ENCODE results near the gene FEM1A.
"Not testable (repeated sequence)": the region's sequence is repeated elsewhere in the genome, so short reads cannot be mapped to it uniquely, and the experiment has no call there.

The FEM1A gene

DNA sequence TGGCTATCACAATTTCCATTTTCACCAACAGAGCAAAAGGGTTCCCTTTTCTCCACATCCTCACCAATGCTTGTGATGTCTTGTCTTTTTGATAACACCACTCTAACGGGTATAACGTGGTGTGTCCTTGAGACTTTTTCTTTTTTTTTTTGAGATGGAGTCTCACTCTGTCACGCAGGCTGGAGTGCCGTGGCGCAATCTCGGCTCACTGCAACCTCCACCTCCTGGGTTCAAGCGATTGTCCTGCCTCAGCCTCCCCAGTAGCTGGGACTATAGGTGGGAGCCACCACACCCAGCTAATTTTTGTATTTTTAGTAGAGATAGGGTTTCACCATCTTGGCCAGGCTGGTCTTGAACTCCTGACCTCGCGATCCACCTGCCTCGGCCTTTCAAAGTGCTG is 46.4 kb upstream of the FEM1A start:
- not testable (repeated sequence) for H3K23ac ChIP-seq (ENCODE audit: low read depth, low read length, poor library complexity); H3K27ac ChIP-seq (replicated peaks; ENCODE audit: low read length); H3K36me3 ChIP-seq (replicated peaks in 1 of 2; ENCODE audit: control insufficient read depth in 2 of 2, insufficient read depth in 2 of 2, low read length in 2 of 2); H3K14ac ChIP-seq (ENCODE audit: low read length); H4K8ac ChIP-seq (ENCODE audit: low read depth, low read length); H3K4me2 ChIP-seq (ENCODE audit: insufficient read depth, low read length, poor library complexity, severe bottlenecking); H3K9me3 ChIP-seq (replicated peaks in 1 of 2; ENCODE audit: control insufficient read depth in 2 of 2, insufficient read depth in 1 of 2, low read depth in 1 of 2, low read length in 2 of 2); H3K4ac ChIP-seq (ENCODE audit: low read length); H3K4me3 ChIP-seq (ENCODE audit: low read length in 2 of 2); H4K91ac ChIP-seq (ENCODE audit: low read depth, low read length, poor library complexity); H2BK12ac ChIP-seq (ENCODE audit: low read length); H3K9ac ChIP-seq (ENCODE audit: low read depth, low read length, poor library complexity); H3K18ac ChIP-seq (ENCODE audit: low read length); H2BK120ac ChIP-seq (ENCODE audit: low read depth, low read length); H2BK5ac ChIP-seq (ENCODE audit: low read length); H2AFZ ChIP-seq (ENCODE audit: low read length); H2BK15ac ChIP-seq (ENCODE audit: low read length); DNase-seq (ENCODE audit: low spot score); H3K79me1 ChIP-seq (ENCODE audit: low read depth, low read length); H2AK5ac ChIP-seq (ENCODE audit: low read depth, low read length)
- Histone ChIP-seq H3K27me3 (ENCODE audit: control insufficient read depth in 3 of 3, insufficient read depth in 3 of 3, low read depth in 1 of 3, low read length in 3 of 3) (peaks cover 0 to 13% (median 0%) of the 10 kb centered on the region in 3 experiments), H3K4me1 (ENCODE audit: control insufficient read depth in 2 of 2, insufficient read depth in 1 of 2, low read depth in 1 of 2, low read length in 2 of 2) (peaks cover 18 to 25% of the 10 kb centered on the region in 2 donors)
- no CpG with 5 or more reads among the region's 10 CpGs for WGBS, 2 donors (ENCODE audit: extremely low coverage in 2 of 2, insufficient read length in 2 of 2, insufficient replicate concordance in 1 of 2)

DNA sequence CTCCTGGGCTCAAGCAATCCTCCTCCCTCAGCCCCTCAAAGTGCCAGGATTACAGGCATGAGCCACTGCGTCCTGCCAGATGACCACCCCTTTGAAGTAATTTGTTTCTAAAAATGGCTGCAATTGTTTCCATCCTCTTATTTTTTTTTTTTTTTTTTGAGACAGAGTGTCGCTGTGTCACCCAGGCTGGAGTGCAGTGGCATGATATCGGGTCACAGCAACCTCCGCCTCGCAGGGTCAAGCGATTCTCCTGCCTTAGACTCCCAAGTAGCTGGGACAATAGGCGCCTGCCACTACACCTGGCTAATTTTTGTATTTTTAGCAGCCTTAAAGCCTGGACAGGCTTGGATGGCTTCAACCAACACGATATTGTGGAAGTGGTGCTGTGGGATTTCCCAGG is 45.5 kb upstream of the FEM1A start:
- Histone ChIP-seq H3K27me3 (ENCODE audit: control insufficient read depth in 3 of 3, insufficient read depth in 3 of 3, low read depth in 1 of 3, low read length in 3 of 3) (peaks cover 0 to 13% (median 0%) of the 10 kb centered on the region in 3 experiments), H3K23ac (ENCODE audit: low read depth, low read length, poor library complexity) (no peak overlapping the region), H2BK15ac (ENCODE audit: low read length) (no peak overlapping the region), H3K4me2 (ENCODE audit: insufficient read depth, low read length, poor library complexity, severe bottlenecking) (no peak overlapping the region), H2AFZ (ENCODE audit: low read length) (no peak overlapping the region), H3K27ac (replicated peaks; ENCODE audit: low read length) (no peak overlapping the region), H3K9me3 (replicated peaks in 1 of 2; ENCODE audit: control insufficient read depth in 2 of 2, insufficient read depth in 1 of 2, low read depth in 1 of 2, low read length in 2 of 2) (no peaks in the 10 kb centered on the region), H3K18ac (ENCODE audit: low read length) (no peak overlapping the region), H3K14ac (ENCODE audit: low read length) (no peak overlapping the region), H4K91ac (ENCODE audit: low read depth, low read length, poor library complexity) (no peak overlapping the region), H3K36me3 (replicated peaks in 1 of 2; ENCODE audit: control insufficient read depth in 2 of 2, insufficient read depth in 2 of 2, low read length in 2 of 2) (no peaks in the 10 kb centered on the region), H2AK5ac (ENCODE audit: low read depth, low read length) (no peak overlapping the region), H3K79me1 (ENCODE audit: low read depth, low read length) (no peaks in the 10 kb centered on the region), H2BK5ac (ENCODE audit: low read length) (no peak overlapping the region), H4K8ac (ENCODE audit: low read depth, low read length) (no peak overlapping the region), H2BK12ac (ENCODE audit: low read length) (no peak overlapping the region), H2BK120ac (ENCODE audit: low read depth, low read length) (no peak overlapping the region), H3K9ac (ENCODE audit: low read depth, low read length, poor library complexity) (no peak overlapping the region), H3K4me3 (ENCODE audit: low read length in 2 of 2) (no peak overlapping the region), H3K4ac (ENCODE audit: low read length) (no peak overlapping the region), H3K4me1 (ENCODE audit: control insufficient read depth in 2 of 2, insufficient read depth in 1 of 2, low read depth in 1 of 2, low read length in 2 of 2) (peaks cover 18 to 26% of the 10 kb centered on the region in 2 donors)
- no peak for DNase-seq (ENCODE audit: low spot score)
- no CpG with 5 or more reads among the region's 8 CpGs for WGBS, 2 donors (ENCODE audit: extremely low coverage in 2 of 2, insufficient read length in 2 of 2, insufficient replicate concordance in 1 of 2)

DNA sequence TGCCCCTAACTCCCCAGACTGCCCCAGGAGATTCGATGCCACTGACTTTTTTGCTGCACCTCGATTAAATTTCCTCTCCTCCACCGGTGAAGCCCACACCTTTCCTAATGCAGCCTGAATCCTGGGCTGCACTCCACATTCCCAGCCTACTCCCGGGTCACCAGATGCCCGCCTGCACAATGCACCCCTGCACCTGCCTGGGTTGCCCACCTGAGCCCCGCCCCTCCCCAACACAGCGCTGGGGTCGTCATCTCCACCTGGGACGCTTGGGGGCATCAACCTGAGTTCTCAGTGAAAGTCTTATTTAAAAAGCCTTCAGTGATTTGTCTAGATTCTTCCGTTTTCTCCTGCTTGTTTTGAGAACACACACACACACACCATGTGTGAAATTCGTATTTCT is 43.3 kb upstream of the FEM1A start:
- Histone ChIP-seq H2BK5ac (ENCODE audit: low read length) (no peak overlapping the region), H3K27me3 (ENCODE audit: control insufficient read depth in 3 of 3, insufficient read depth in 3 of 3, low read depth in 1 of 3, low read length in 3 of 3) (peaks cover 0 to 16% (median 0%) of the 10 kb centered on the region in 3 experiments), H4K91ac (ENCODE audit: low read depth, low read length, poor library complexity) (no peak overlapping the region), H2BK12ac (ENCODE audit: low read length) (no peak overlapping the region), H3K9me3 (replicated peaks in 1 of 2; ENCODE audit: control insufficient read depth in 2 of 2, insufficient read depth in 1 of 2, low read depth in 1 of 2, low read length in 2 of 2) (no peaks in the 10 kb centered on the region), H2AFZ (ENCODE audit: low read length) (no peak overlapping the region), H2AK5ac (ENCODE audit: low read depth, low read length) (peak overlapping the region; percentile 81), H2BK15ac (ENCODE audit: low read length) (peak overlapping the region; percentile 14), H3K9ac (ENCODE audit: low read depth, low read length, poor library complexity) (no peak overlapping the region), H3K79me1 (ENCODE audit: low read depth, low read length) (no peaks in the 10 kb centered on the region), H3K14ac (ENCODE audit: low read length) (peak overlapping the region; percentile 8), H3K18ac (ENCODE audit: low read length) (peak overlapping the region; percentile 71), H3K4ac (ENCODE audit: low read length) (no peak overlapping the region), H3K36me3 (replicated peaks in 1 of 2; ENCODE audit: control insufficient read depth in 2 of 2, insufficient read depth in 2 of 2, low read length in 2 of 2) (no peaks in the 10 kb centered on the region), H2BK120ac (ENCODE audit: low read depth, low read length) (no peak overlapping the region), H4K8ac (ENCODE audit: low read depth, low read length) (no peak overlapping the region), H3K4me1 (ENCODE audit: control insufficient read depth in 2 of 2, insufficient read depth in 1 of 2, low read depth in 1 of 2, low read length in 2 of 2) (peaks cover 7 to 15% of the 10 kb centered on the region in 2 donors), H3K27ac (replicated peaks; ENCODE audit: low read length) (no peak overlapping the region), H3K4me3 (ENCODE audit: low read length in 2 of 2) (peak overlapping the region in 1 of 2 donors; percentile 46), H3K23ac (ENCODE audit: low read depth, low read length, poor library complexity) (no peak overlapping the region), H3K4me2 (ENCODE audit: insufficient read depth, low read length, poor library complexity, severe bottlenecking) (no peak overlapping the region)
- no CpG with 5 or more reads among the region's 11 CpGs for WGBS, 2 donors (ENCODE audit: extremely low coverage in 2 of 2, insufficient read length in 2 of 2, insufficient replicate concordance in 1 of 2)
- no peak for DNase-seq (ENCODE audit: low spot score)

DNA sequence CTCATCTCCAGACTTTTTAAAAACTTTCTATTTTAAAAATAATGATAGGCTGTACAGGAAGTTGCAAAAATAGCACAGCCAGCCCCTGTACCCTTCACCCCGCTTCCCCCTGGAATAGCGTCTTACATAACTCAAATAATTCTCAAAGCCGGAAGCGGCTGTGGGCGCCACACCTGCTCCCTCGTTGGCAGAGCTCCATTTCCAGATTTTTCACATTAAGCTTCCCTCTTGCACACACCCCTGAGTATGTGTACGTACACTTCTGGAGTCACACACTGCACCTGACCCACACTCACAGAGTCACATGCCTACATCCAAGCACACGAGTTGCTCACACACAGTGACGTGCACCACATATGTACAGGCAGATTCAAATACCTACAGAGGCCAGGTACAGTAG is 42.9 kb upstream of the FEM1A start:
- no peak for DNase-seq (ENCODE audit: low spot score)
- Histone ChIP-seq H3K9me3 (replicated peaks in 1 of 2; ENCODE audit: control insufficient read depth in 2 of 2, insufficient read depth in 1 of 2, low read depth in 1 of 2, low read length in 2 of 2) (no peaks in the 10 kb centered on the region), H3K4me3 (ENCODE audit: low read length in 2 of 2) (no peak overlapping the region), H4K91ac (ENCODE audit: low read depth, low read length, poor library complexity) (no peak overlapping the region), H3K18ac (ENCODE audit: low read length) (no peak overlapping the region), H3K27me3 (ENCODE audit: control insufficient read depth in 3 of 3, insufficient read depth in 3 of 3, low read depth in 1 of 3, low read length in 3 of 3) (peaks cover 0 to 16% (median 0%) of the 10 kb centered on the region in 3 experiments), H3K4ac (ENCODE audit: low read length) (no peak overlapping the region), H2BK5ac (ENCODE audit: low read length) (no peak overlapping the region), H2BK120ac (ENCODE audit: low read depth, low read length) (no peak overlapping the region), H3K23ac (ENCODE audit: low read depth, low read length, poor library complexity) (no peak overlapping the region), H3K79me1 (ENCODE audit: low read depth, low read length) (no peaks in the 10 kb centered on the region), H3K14ac (ENCODE audit: low read length) (no peak overlapping the region), H2AK5ac (ENCODE audit: low read depth, low read length) (peak overlapping the region; percentile 6), H2BK15ac (ENCODE audit: low read length) (no peak overlapping the region), H3K27ac (replicated peaks; ENCODE audit: low read length) (no peak overlapping the region), H2BK12ac (ENCODE audit: low read length) (peak overlapping the region; percentile 94), H3K4me1 (ENCODE audit: control insufficient read depth in 2 of 2, insufficient read depth in 1 of 2, low read depth in 1 of 2, low read length in 2 of 2) (peaks cover 5 to 12% of the 10 kb centered on the region in 2 donors), H2AFZ (ENCODE audit: low read length) (no peak overlapping the region), H4K8ac (ENCODE audit: low read depth, low read length) (no peak overlapping the region), H3K4me2 (ENCODE audit: insufficient read depth, low read length, poor library complexity, severe bottlenecking) (no peak overlapping the region), H3K36me3 (replicated peaks in 1 of 2; ENCODE audit: control insufficient read depth in 2 of 2, insufficient read depth in 2 of 2, low read length in 2 of 2) (no peaks in the 10 kb centered on the region), H3K9ac (ENCODE audit: low read depth, low read length, poor library complexity) (peak overlapping the region; percentile 63)
- WGBS, 2 donors (ENCODE audit: extremely low coverage in 2 of 2, insufficient read length in 2 of 2, insufficient replicate concordance in 1 of 2): no CpG with 5 or more reads among the region's 9 CpGs
